GM21717 (cell line): ENCODE results near the gene ABHD4.
"Not testable (repeated sequence)": the region's sequence is repeated elsewhere in the genome, so short reads cannot be mapped to it uniquely, and the experiment has no call there.

Experiments
- ATAC-seq: cut with Tn5 transposase; IDR thresholded peaks from one replicate; pipeline ENCODE4 v1.9.1; 2021; ENCODE audit warnings: mild to moderate bottlenecking, moderate library complexity; ENCODE audit not compliant: unreplicated experiment

The ABHD4 gene, protein sequence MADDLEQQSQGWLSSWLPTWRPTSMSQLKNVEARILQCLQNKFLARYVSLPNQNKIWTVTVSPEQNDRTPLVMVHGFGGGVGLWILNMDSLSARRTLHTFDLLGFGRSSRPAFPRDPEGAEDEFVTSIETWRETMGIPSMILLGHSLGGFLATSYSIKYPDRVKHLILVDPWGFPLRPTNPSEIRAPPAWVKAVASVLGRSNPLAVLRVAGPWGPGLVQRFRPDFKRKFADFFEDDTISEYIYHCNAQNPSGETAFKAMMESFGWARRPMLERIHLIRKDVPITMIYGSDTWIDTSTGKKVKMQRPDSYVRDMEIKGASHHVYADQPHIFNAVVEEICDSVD

DNA sequence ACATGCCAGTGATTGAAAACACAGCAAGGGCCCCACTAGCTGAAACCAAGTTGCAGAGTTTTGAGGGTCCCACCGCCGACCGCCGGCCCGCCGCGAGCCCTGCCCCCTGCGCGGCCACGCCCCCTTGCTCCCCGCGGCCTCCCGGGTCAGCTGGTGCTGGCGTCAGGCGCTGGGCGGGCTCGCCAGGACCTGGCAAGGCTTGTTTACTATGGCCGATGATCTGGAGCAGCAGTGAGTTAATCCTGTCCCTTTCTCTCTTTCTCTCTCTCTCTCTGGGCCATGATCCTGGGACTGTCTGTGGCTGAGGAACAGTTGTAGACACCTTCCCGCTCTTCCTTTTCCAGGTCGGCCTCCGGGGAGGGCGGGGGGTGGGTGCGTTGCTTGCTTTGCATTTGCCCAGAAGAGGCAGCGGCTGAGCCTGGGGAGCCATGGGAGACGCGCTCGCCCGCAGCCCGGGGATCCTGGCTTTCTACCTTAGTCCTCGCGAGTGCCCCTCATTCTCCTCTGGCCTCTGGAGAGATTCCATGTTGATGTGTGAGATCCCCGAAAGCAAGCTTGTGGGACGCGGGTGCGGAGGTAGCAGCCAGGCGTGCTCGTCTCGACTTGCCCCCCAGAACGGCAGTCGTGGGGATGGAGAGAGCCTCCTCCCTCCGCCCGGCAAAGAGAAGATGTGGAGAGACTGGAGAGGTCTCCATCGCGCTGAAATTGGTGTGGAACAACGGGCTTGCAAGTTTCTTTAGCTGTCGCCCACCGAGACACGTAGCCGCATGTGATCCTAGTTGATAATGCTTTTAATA is at the start of gene ABHD4:
Gene ABHD4 (plus strand): TSS at position 202 of the 797 bp plus-strand sequence. CDS start 7 bp downstream, at position 209.
- ATAC-seq = peak; percentile 65

GRCh38 chr14:22549324-22549962 is 48.7 kb upstream of the ABHD4 start:
- no peak for ATAC-seq

DNA sequence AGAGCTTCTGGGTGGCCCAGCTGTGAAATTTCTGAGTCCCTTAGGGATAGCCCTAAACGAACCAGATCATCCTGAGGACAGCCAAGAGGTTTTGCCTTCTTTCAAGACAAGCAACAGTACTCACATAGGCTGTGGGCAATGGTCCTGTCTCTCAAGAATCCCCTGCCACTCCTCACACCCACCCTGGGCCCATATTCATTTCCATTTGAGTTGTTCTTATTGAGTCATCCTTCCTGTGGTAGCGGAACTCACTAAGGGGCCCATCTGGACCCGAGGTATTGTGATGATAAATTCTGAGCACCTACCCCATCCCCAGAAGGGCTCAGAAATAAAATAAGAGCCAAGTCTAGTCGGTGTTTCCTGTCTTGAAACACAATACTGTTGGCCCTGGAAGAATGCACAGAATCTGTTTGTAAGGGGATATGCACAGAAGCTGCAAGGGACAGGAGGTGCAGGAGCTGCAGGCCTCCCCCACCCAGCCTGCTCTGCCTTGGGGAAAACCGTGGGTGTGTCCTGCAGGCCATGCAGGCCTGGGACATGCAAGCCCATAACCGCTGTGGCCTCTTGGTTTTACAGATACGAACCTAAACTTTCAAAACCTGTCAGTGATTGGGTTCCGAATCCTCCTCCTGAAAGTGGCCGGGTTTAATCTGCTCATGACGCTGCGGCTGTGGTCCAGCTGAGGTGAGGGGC is 48.0 kb upstream of the ABHD4 start:
- ATAC-seq = peak; percentile 48

- ATAC-seq = no peak
Observed at GRCh38 chr14:22551605-22551997, 46.5 kb upstream of the ABHD4 start.

- no peak for ATAC-seq
Observed at GRCh38 chr14:22552001-22552826, 45.9 kb upstream of the ABHD4 start.

DNA sequence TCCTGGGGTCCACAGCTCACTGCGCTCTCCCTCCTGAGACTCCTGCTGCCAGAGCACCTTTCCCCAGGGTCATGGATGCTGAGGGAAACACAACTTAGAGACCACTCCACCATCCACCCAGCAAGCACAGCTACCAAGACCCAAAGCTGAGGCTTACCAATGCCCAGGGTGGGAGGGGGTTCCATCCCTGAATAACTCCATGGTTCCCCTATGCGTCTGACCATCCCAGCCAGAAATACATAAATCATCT is 45.3 kb upstream of the ABHD4 start:
- no peak for ATAC-seq

DNA sequence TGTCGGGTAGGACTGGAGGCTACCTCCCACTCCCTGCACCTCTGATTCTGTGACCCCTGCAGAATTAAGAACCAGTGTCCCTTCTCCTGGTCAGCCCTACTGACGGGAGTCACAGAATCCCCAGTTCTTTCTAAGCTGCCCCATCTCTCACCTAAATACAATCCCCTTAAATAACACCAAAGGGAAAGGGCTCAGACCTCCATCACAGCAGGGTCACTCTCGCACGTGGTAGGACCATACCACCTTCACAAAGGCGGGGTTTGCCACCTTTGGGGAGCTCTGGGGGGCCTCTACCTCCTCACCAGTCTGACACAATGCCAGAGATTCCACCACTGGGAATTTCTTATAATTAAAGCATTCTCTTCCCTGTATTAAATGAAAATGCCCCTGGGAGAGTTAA is 44.7 kb upstream of the ABHD4 start:
- ATAC-seq = no peak

- ATAC-seq = not testable (repeated sequence)
Observed at GRCh38 chr14:22553861-22554497, 44.1 kb upstream of the ABHD4 start.

- no peak for ATAC-seq
Observed at GRCh38 chr14:22554498-22555383, 43.4 kb upstream of the ABHD4 start.

DNA sequence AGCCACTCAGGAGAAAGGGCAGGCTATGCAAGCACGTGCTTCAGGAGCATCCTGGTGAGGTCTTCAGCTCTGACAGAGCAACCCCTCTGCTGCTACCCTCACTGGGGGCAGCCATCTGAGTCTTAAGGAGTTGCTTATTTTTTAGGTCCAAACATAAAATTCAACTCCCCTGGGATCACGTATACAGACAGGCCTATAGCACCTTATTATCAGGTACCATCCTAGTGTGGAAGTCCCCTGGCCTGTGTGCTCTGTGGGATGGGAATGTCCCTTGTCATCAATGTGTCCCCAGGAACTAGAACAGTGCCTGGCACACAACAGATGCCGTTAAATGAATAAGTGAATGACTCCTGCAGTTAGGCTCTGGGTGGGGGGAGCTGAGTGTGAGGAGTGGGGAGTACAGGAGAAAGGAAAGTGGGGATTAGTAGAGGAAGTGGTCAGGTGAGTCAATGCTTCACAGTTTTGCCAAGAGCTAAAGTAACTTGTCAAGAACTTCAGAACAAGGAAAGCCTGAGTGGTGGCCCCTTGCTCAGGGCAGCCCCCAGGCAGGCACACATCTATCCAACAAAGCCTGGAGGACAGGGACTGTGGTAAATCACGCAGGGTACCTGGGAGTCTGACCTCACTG is 42.6 kb upstream of the ABHD4 start:
- peak; percentile 17 for ATAC-seq

DNA sequence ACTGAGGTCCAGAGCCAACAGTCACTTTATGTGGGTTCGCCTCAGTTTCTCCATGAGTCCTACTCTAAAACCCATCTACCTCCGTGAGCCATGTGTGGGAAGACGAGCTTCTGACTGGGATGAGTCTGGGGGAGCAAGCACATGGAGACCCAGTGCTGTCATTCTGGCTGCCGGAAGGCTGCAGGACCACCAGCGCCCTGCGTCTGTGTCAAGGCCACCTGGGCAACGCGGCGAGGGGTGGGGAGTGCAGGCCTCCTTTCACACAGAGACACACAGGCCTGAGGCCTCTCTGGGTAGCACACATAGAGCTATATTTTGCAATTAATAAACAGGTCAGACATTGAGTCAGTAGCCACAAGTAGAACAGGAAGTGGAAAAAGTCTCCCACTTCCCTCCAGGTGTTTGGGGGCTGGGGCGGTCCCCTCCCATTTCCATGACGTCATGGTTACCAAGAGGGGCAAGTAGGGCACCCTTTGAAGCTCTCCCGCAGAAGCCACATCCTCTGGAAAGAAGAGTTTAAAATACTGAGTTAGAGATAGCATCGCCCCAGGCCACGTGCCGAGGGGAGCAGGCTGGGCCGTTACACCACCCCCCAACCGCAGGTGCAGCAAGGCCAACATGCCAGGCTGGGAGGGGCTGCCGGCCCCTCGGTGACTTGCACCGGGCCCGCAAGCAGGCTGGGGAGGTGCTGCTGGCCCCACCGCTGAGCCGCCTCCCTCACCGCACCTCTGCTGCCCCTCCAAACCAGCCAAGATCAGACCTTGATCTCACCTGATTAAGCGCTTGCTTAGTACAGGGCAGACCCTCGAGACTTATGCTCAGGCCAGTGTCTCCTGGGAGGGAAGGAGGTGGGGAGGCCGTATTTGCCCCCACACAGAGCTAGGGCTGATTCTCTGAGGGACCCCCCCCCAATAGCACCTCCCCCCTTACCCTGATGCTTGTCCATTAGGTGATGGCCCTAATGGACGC is 41.8 kb upstream of the ABHD4 start:
- ATAC-seq = peak; percentile 64

GRCh38 chr14:22556990-22557623 is 41.0 kb upstream of the ABHD4 start:
- ATAC-seq = peak; percentile 27

DNA sequence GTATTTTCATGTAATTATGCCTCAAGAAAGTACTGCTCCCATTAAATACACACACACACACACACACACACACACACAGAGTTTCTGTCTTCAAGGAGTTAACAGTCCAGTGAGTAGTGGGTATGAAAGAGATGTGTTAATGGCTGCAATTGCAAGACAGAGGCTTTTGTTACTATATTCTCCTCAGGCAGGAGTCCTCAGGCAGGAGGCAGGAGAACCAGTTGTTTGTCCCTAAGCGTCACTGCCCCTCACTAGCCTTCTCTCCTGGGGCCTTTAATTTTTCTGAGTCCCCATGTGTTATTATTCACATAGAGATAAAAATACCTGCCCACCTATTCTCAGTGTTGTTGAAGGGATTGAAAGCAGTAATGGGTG is 40.3 kb upstream of the ABHD4 start:
- no peak for ATAC-seq

DNA sequence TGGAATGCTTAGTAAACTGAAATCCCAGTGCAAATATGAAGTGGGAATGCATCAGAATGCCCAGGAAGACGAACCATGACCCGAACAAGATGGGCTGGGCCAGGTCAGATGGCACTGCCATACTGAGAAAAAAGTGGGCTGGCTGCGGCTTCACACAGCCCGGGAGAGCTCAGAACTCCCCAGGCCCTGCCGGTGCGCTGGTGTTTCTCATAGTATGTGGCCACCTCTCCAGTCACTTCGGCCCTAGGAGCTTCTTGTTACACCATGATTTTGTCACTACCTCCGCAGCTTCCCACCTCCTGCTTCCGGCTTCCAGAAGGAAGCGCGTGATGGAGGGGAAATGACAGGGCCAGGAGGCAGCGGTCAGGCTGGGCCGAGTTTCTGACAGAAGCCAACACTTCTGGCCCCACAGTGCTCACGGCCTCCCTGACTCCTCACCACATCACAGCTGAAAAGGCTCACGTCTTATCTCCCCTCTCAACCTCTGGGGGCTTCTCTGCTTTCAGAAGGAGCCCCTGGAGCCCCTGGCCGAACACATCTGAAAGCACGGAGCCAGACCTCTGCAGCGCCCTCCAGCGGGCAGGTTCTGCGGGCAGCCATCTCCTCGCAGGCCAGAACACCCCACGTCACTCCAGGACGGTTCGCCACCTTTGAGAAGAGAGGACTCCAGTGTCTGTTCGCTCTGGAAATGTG is 39.7 kb upstream of the ABHD4 start:
- ATAC-seq = no peak

DNA sequence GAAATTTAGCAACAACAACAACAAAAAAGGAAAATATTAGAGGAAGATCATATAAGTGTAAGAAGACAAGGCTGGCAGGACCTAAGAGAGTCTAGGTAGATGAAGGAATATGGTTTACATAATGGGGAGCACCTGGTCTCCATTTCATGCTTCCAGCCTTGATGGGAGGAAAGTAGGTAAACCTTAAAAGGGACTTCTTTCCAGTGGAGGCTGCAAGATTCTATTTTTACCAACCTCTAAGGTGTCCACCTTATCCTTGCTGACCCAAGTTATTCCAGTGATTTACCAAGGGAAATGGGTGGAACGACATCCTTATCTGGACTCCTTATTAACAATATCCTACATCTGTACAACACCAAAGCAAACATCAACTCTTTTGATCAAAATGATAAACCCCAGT is 39.1 kb upstream of the ABHD4 start:
- no peak for ATAC-seq

DNA sequence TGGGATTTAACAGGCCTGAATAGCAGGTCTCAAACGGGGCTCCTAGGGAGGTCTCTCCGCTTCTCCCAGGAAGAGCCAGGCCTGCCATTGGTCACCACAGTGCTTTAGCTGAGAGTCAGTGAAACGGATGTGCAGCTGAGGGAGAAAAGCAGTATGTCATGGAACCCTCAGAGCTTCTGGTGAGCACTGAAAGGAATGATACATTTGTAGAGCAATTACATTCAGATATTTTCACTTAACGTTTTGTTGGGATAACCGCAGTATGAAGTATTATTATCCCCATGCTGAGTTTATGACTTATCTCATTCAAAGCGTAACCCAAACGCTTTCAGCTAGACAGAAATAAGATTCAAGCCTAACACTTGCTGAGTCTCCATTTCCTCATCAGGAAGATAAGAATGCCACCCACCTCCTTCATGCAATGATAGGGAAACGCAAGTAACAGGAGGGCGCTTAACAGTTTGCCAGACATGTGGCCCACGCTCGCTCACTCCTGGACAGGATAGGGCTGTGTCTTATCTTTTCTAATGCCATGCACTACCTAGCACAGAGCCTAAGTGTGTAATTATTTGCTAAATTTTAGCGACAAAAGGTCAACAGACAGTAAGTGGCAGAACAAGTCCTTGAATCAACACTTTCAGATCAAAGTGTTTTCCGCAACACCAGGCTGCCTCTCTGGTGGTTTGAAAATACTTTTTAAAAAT is 37.3 kb upstream of the ABHD4 start:
- no peak for ATAC-seq
